K562 (cell line): Measurements from ENCODE around the gene CCDC137. TPM values are rescaled to one million over a fixed set of nuclear protein-coding genes. Genes with fewer than 3 reads are reported as not detected.

Experiments
- CREB5 ChIP-seq: fragments of 250-450 bp; sonication (Bioruptor Pico); IDR thresholded peaks from 2 replicates; pipeline ENCODE4 v1.5.0; 2020; ENCODE audit warnings: mild to moderate bottlenecking
- MAZ ChIP-seq, 2 experiments: fragments of 450-650 bp in 1 of 2; sonication (generic) in 1 of 2; formaldehyde crosslinking; IDR thresholded peaks in 1 of 2; conservative IDR thresholded peaks in 1 of 2; 2 replicates each; pipeline versions ENCODE4 v1.4.0 to v1.5.0; 2020; ENCODE audit warnings: mild to moderate bottlenecking in 1 of 2, missing genetic modification reagents in 1 of 2
- MEF2D ChIP-seq: conservative IDR thresholded peaks from 2 replicates; pipeline ENCODE4 v1.6.1; 2016; ENCODE audit warnings: low read depth, missing genetic modification characterization, missing compliant biosample characterization
- NR4A1 ChIP-seq, 2 experiments: fragments of 250-450 bp in 1 of 2; fragments of 450-650 bp in 1 of 2; sonication (Bioruptor Pico) in 1 of 2; IDR thresholded peaks; 2 replicates each; pipeline versions ENCODE4 v1.4.0 to v1.6.1; 2016 to 2020; ENCODE audit warnings: mild to moderate bottlenecking in 2 of 2, missing compliant biosample characterization in 1 of 2, missing genetic modification characterization in 1 of 2, moderate library complexity in 1 of 2
- NRF1 ChIP-seq, 2 experiments: fragments of 450-650 bp; IDR thresholded peaks in 1 of 2; conservative IDR thresholded peaks in 1 of 2; 2 replicates each; pipeline ENCODE4 v1.6.1; 2014; ENCODE audit warnings: mild to moderate bottlenecking in 2 of 2
- OTX1 ChIP-seq: fragments of 450-650 bp; formaldehyde crosslinking; IDR thresholded peaks from 2 replicates; pipeline ENCODE4 v1.4.0; 2022; ENCODE audit warnings: mild to moderate bottlenecking
- SPI1 ChIP-seq: IDR thresholded peaks from 2 replicates; pipeline ENCODE4 v1.6.1; 2011; ENCODE audit warnings: low read depth, low read length, control low read depth, borderline replicate concordance
- TCF7 ChIP-seq: sonication (generic); IDR thresholded peaks from 2 replicates; pipeline ENCODE4 v1.6.1; 2016; ENCODE audit warnings: antibody characterized with exemption, borderline replicate concordance
- TEAD4 ChIP-seq, 2 experiments: sonication (generic) in 1 of 2; formaldehyde crosslinking in 1 of 2; IDR thresholded peaks; 2 replicates each; pipeline versions ENCODE4 v1.6.1 to v1.8.0; 2012 to 2022; ENCODE audit warnings: borderline replicate concordance in 1 of 2, inconsistent platforms in 1 of 2, low read length in 1 of 2, mild to moderate bottlenecking in 1 of 2, missing genetic modification reagents in 1 of 2
- ZNF407 ChIP-seq: fragments of 450-650 bp; IDR thresholded peaks from 2 replicates; pipeline ENCODE4 v1.6.1; 2016; ENCODE audit warnings: low read depth
- polyA plus RNA-seq, 8 experiments: library from polyadenylated mRNA; depleted of rRNA in 4 of 8; stranded (reverse) in 5 of 8; unstranded in 3 of 8; fragments of >200 nt; fragmentation: Nextera tagmentation in 2 of 8; fragmentation: Illumina TruSeq in 1 of 8; extraction: Ambion mirVana in 2 of 8; extraction: Trizol in 1 of 8; gene quantifications; 2 replicates each; pipeline versions ENCODE4 v1.2.1 to v1.2.3, GENCODE V29; 2011 to 2014; ENCODE audit warnings: inconsistent platforms in 1 of 8, missing spikeins in 1 of 8
- total RNA-seq, 7 experiments: library from RNA; depleted of rRNA in 6 of 7; stranded (reverse); fragments of >200 nt in 6 of 7; fragmentation: Illumina TruSeq in 2 of 7; extraction: Trizol in 2 of 7; gene quantifications; 2 replicates each; pipeline versions ENCODE4 v1.2.1 to v1.2.3, GENCODE V29; 2011 to 2021; ENCODE audit warnings: low replicate concordance in 1 of 7
- TF ChIP-seq, protein P1 (sequence below), 3 experiments: fragments of 200-800 bp in 1 of 3; fragments of 250-450 bp in 1 of 3; fragments of 450-650 bp in 1 of 3; sonication (Bioruptor Pico) in 1 of 3; sonication (Bioruptor generic) in 1 of 3; formaldehyde crosslinking in 1 of 3; IDR thresholded peaks; 2 replicates each; pipeline versions ENCODE4 v1.6.1 to v1.8.0; 2016 to 2022; ENCODE audit warnings: mild to moderate bottlenecking in 2 of 3, missing genetic modification characterization in 2 of 3, missing compliant biosample characterization in 1 of 3, moderate library complexity in 1 of 3

CCDC137 gene
- total and polyA plus RNA-seq, 9 of the 15 experiments (the other 6 are each of a cell fraction or from before 2014, with no cell fraction given): 2.3 to 68.1 (median 38.3) TPM

DNA sequence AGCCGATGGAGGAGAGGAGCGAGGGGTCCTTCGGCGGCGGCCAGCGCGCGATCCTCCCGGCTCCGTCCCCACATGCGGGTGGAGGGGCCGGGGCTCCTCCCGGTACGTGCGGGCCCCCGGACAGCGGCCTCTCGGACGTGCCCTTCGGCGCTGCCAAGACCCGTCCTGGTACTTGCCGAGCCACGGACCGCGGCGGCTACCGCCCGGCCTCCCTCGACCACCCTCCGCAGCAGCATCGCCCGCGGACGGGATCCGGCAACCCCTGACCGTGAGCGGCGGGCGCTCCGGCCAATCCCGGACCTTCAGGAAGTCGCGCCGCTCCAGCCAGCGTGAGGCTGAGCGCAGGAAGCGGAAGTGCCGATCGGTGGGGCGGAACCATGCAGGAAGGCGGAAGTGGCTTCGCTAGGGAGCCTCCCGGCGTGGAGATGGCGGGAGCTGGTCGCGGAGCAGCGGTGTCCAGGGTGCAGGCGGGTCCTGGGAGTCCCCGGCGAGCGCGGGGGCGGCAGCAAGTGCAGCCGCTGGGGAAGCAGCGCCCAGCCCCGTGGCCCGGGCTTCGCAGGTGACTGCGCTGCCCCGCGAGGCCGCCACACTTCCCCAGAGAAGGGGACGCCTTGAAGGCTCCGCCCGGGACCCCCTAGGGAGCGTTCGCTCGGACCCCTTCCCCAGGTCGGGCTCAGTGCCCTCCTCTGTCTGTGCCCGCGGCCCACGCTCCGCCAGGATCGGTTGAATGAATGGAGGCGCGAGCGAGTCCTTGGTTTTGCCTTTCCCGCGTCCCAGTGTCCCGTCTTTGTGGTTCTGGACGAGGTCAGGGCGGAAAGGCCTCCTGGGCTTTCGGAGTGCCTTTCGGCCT, at the start of gene CCDC137, which contains the start of gene OXLD1 (continued):
- TF ChIP-seq ZNF407 (no peak), MAZ (CRISPR knock-in tag; conservative IDR thresholded peaks at IDR 0.05 in 1 of 2, IDR thresholded peaks at IDR 0.05 in 1 of 2) (peak; percentile 56 to 73; a peak in 3 of 4 replicates), OTX1 (CRISPR knock-in tag) (no peak), MEF2D (no peak), SPI1 (peak; percentile 98), TCF7 (peak; percentile 36; the same call in 1 of the 2 replicates), NR4A1 (CRISPR knock-in tag; IDR thresholded peaks at IDR 0.05) (no peak), NR4A1 (tag; IDR thresholded peaks at IDR 0.05) (no peak), NRF1 (conservative IDR thresholded peaks at IDR 0.05 in 1 of 2, IDR thresholded peaks at IDR 0.05 in 1 of 2) (peak; percentile 49 to 70; a peak in 3 of 4 replicates), CREB5 (no peak), TEAD4 (IDR thresholded peaks at IDR 0.05; ENCODE audit: low read length) (no peak), TEAD4 (CRISPR knock-in tag; IDR thresholded peaks at IDR 0.05; ENCODE audit: borderline replicate concordance) (peak; percentile 82; the same call in 1 of the 2 replicates)
- TF ChIP-seq, protein P1, sequence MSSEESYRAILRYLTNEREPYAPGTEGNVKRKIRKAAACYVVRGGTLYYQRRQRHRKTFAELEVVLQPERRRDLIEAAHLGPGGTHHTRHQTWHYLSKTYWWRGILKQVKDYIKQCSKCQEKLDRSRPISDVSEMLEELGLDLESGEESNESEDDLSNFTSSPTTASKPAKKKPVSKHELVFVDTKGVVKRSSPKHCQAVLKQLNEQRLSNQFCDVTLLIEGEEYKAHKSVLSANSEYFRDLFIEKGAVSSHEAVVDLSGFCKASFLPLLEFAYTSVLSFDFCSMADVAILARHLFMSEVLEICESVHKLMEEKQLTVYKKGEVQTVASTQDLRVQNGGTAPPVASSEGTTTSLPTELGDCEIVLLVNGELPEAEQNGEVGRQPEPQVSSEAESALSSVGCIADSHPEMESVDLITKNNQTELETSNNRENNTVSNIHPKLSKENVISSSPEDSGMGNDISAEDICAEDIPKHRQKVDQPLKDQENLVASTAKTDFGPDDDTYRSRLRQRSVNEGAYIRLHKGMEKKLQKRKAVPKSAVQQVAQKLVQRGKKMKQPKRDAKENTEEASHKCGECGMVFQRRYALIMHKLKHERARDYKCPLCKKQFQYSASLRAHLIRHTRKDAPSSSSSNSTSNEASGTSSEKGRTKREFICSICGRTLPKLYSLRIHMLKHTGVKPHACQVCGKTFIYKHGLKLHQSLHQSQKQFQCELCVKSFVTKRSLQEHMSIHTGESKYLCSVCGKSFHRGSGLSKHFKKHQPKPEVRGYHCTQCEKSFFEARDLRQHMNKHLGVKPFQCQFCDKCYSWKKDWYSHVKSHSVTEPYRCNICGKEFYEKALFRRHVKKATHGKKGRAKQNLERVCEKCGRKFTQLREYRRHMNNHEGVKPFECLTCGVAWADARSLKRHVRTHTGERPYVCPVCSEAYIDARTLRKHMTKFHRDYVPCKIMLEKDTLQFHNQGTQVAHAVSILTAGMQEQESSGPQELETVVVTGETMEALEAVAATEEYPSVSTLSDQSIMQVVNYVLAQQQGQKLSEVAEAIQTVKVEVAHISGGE (CRISPR knock-in tag; IDR thresholded peaks at IDR 0.05): peak in 1 of 3 experiments; percentile 90; a peak in 3 of 6 replicates
